Uterus (tissue), 2 donors: ENCODE measurements around the gene KRT38.

Experiments used
- CTCF ChIP-seq, 4 experiments: fragments of 200-600 bp in 2 of 4; fragments of 450-650 bp in 2 of 4; sonication (generic) in 2 of 4; IDR thresholded peaks; one replicate each; pipeline ENCODE4 v1.5.1; 2016 to 2019; ENCODE audit warnings: antibody characterized with exemption in 4 of 4, mild to moderate bottlenecking in 2 of 4, moderate library complexity in 1 of 4
- POLR2A ChIP-seq, 2 donors: fragments of 450-650 bp; IDR thresholded peaks; one replicate each; pipeline ENCODE4 v1.6.1; 2016; ENCODE audit warnings: antibody characterized with exemption in 2 of 2, mild to moderate bottlenecking in 1 of 2, moderate library complexity in 1 of 2

DNA sequence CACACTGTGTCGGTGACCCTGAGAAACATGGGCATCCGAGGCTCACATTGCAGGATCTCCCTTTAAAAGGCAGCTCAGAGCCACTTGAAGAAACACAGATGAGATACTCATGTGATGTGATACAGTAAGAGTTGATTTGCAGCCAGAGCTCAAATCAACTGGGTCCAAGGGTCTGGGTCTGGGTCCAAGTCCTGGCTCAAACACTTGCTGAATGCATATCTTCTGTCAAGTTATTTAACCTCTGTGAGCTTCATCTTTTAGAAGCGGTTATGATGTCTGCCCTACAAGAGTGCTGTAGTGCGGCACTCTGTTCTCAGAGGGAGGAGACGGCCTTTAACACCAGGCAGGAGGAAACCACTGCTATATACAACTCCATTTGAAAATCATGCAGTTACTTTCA, 6.4 kb downstream of the KRT38 start:
- no peak for TF ChIP-seq CTCF (IDR thresholded peaks at IDR 0.05)
- no peak for TF ChIP-seq POLR2A (IDR thresholded peaks at IDR 0.05)
